ENCODE results near the gene MAGI3. TPM values are rescaled to one million over a fixed set of nuclear protein-coding genes. Genes with fewer than 3 reads are reported as not detected.
"Not testable (repeated sequence)": the region's sequence is repeated elsewhere in the genome, so short reads cannot be mapped to it uniquely, and the experiment has no call there.

The MAGI3 gene
- total and polyA plus RNA-seq, 2 donors (not counting 1 experiment from before 2014, with no cell fraction given) = 0.30 to 0.67 TPM

- Histone ChIP-seq H3K4me2 (replicated peaks; ENCODE audit: low read depth, low read length, poor library complexity, severe bottlenecking) (peak overlapping the region; percentile 53), H3K4me3 (ENCODE audit: control extremely low read depth in 1 of 5, extremely low read depth in 1 of 5, insufficient read depth in 1 of 5, low read depth in 2 of 5, low read length in 4 of 5) (no peak overlapping the region), H3K9ac (ENCODE audit: low read length) (no peak overlapping the region), H3K27ac (ENCODE audit: low read length in 2 of 2) (no peak overlapping the region), H3K9me3 (ENCODE audit: control extremely low read depth in 1 of 3, control insufficient read depth in 2 of 3, insufficient read depth in 1 of 3, low read length in 2 of 3) (no peaks in the 10 kb centered on the region), H3K4me1 (ENCODE audit: control insufficient read depth in 2 of 2, insufficient read depth in 2 of 2, low read length in 2 of 2) (peaks cover 3 to 15% of the 10 kb centered on the region in 2 donors), H3K27me3 (replicated peaks in 1 of 4; ENCODE audit: control extremely low read depth in 1 of 4, control insufficient read depth in 3 of 4, insufficient read depth in 4 of 4, low read length in 3 of 4) (no peaks in the 10 kb centered on the region), H3K36me3 (replicated peaks in 1 of 2; ENCODE audit: control extremely low read depth in 1 of 2, control insufficient read depth in 1 of 2, extremely low read depth in 1 of 2, insufficient read depth in 2 of 2, low read length in 1 of 2) (peaks cover 0 to 8% of the 10 kb centered on the region in 2 experiments), H4K20me1 (ENCODE audit: control insufficient read depth, insufficient read depth, low read length, poor library complexity, severe bottlenecking) (no peaks in the 10 kb centered on the region), H2AFZ (ENCODE audit: insufficient read depth, low read depth, low read length, poor library complexity, severe bottlenecking) (peak overlapping the region; percentile 60), H3K79me2 (ENCODE audit: control insufficient read depth, insufficient read depth, low read length) (no peaks in the 10 kb centered on the region)
- Mint-ChIP-seq H3K27me3 (no peaks in the 10 kb centered on the region), H3K4me3 (no peak overlapping the region), H3K9me3 (ENCODE audit: insufficient read depth) (no peaks in the 10 kb centered on the region), H3K27ac (no peak overlapping the region), H3K4me1 (peaks cover 12% of the 10 kb centered on the region)
- ATAC-seq (ENCODE audit: low read depth) = no peak
- TF ChIP-seq CTCF (IDR thresholded peaks at IDR 0.05) (no peak), EZH2 (IDR thresholded peaks at IDR 0.05; ENCODE audit: borderline replicate concordance, insufficient read depth, low read depth, low read length, poor library complexity, severe bottlenecking) (no peak)
- intact Hi-C loops (cut with micrococcal nuclease) = no loop called here
- CTCF ChIA-PET = no interaction called here
- DNase-seq = peak; percentile 37
- 32% methylated on average over 2 of the region's 3 CpGs for WGBS (ENCODE audit: insufficient coverage)
- POLR2A ChIA-PET = no interaction called here
Measured at GRCh38 chr1:113701429-113701828, 311.1 kb downstream of the MAGI3 start.

DNA sequence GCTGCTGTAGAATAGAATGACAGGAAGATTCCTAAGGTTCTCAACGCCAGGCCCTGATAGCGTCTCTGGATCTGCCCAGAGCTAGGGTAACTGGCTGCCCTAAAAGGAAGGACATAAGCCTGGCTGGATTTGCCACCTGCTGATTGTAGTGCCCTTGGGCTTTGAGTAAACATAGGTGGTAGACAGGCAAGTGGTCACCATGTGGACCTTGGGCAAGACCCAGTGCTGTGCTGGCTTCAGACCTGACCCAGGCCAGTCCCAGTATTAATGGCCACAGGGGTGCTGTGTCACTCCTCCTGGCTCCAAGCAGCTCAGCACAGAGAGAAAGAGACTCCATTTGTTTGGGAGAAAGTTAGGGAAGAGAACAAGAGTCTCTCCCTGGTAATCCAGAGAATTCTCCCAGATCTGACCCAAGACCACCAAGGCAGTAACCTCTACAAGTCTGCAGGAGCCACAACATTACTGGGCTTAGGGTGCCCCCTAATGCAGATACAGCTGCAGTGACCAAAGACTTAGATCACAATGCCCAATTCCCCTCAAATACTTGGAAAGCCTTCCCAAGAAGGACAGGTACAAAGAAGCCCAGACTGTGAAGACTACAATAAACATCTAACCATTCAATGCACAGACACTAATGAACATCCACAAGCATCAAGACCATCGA, 324.4 kb downstream of the MAGI3 start:
- POLR2A ChIA-PET = no interaction called here
- Mint-ChIP-seq H3K27ac (no peak overlapping the region), H3K9me3 (ENCODE audit: insufficient read depth) (no peaks in the 10 kb centered on the region), H3K4me3 (no peak overlapping the region), H3K4me1 (no peaks in the 10 kb centered on the region), H3K27me3 (no peaks in the 10 kb centered on the region)
- Histone ChIP-seq H3K9ac (ENCODE audit: low read length) (no peak overlapping the region), H3K27ac (ENCODE audit: low read length in 2 of 2) (no peak overlapping the region), H3K4me3 (ENCODE audit: control extremely low read depth in 1 of 5, extremely low read depth in 1 of 5, insufficient read depth in 1 of 5, low read depth in 2 of 5, low read length in 4 of 5) (no peak overlapping the region), H2AFZ (ENCODE audit: insufficient read depth, low read depth, low read length, poor library complexity, severe bottlenecking) (no peak overlapping the region), H3K9me3 (ENCODE audit: control extremely low read depth in 1 of 3, control insufficient read depth in 2 of 3, insufficient read depth in 1 of 3, low read length in 2 of 3) (peaks cover 0 to 13% (median 5%) of the 10 kb centered on the region in 3 donors), H3K27me3 (replicated peaks in 1 of 4; ENCODE audit: control extremely low read depth in 1 of 4, control insufficient read depth in 3 of 4, insufficient read depth in 4 of 4, low read length in 3 of 4) (no peaks in the 10 kb centered on the region), H3K4me1 (ENCODE audit: control insufficient read depth in 2 of 2, insufficient read depth in 2 of 2, low read length in 2 of 2) (no peaks in the 10 kb centered on the region), H3K79me2 (ENCODE audit: control insufficient read depth, insufficient read depth, low read length) (no peaks in the 10 kb centered on the region), H3K4me2 (replicated peaks; ENCODE audit: low read depth, low read length, poor library complexity, severe bottlenecking) (no peak overlapping the region), H3K36me3 (replicated peaks in 1 of 2; ENCODE audit: control extremely low read depth in 1 of 2, control insufficient read depth in 1 of 2, extremely low read depth in 1 of 2, insufficient read depth in 2 of 2, low read length in 1 of 2) (peaks cover 3 to 17% of the 10 kb centered on the region in 2 experiments), H4K20me1 (ENCODE audit: control insufficient read depth, insufficient read depth, low read length, poor library complexity, severe bottlenecking) (no peaks in the 10 kb centered on the region)
- 96% methylated on average over 3 of the region's 3 CpGs for WGBS (ENCODE audit: insufficient coverage)
- intact Hi-C loops (cut with micrococcal nuclease) = no loop called here
- no peak for TF ChIP-seq EZH2 (IDR thresholded peaks at IDR 0.05; ENCODE audit: borderline replicate concordance, insufficient read depth, low read depth, low read length, poor library complexity, severe bottlenecking)
- TF ChIP-seq CTCF (IDR thresholded peaks at IDR 0.05) = no peak
- CTCF ChIA-PET = no interaction called here
- DNase-seq (no peak), ATAC-seq (ENCODE audit: low read depth) (no peak)

DNA sequence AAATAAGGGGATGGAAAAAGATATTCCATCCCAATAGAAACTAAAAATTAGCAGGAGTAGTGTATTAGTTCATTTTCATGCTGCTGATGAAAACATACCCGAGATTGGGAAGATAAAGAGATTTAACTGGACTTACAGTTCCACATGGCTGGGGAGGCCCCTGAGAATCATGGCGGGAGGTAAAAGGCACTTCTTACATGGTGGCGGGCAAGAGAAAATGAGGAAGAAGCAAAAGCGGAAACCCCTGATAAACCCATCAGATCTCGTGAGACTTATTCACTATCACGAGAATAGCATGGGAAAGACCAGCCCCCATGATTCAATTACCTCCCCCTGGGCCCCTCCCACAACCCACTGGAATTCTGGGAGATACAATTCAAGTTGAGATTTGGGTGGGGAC, 327.2 kb downstream of the MAGI3 start:
- H3K9ac ChIP-seq (ENCODE audit: low read length); H3K27me3 Mint-ChIP-seq; ATAC-seq (ENCODE audit: low read depth); CTCF ChIA-PET; H3K4me1 Mint-ChIP-seq; intact Hi-C loops (cut with micrococcal nuclease); H3K27ac ChIP-seq (ENCODE audit: low read length in 2 of 2); H3K4me3 ChIP-seq (ENCODE audit: control extremely low read depth in 1 of 5, extremely low read depth in 1 of 5, insufficient read depth in 1 of 5, low read depth in 2 of 5, low read length in 4 of 5); H3K27ac Mint-ChIP-seq; H3K36me3 ChIP-seq (replicated peaks in 1 of 2; ENCODE audit: control extremely low read depth in 1 of 2, control insufficient read depth in 1 of 2, extremely low read depth in 1 of 2, insufficient read depth in 2 of 2, low read length in 1 of 2); H3K9me3 Mint-ChIP-seq (ENCODE audit: insufficient read depth); H3K79me2 ChIP-seq (ENCODE audit: control insufficient read depth, insufficient read depth, low read length); POLR2A ChIA-PET; H3K4me2 ChIP-seq (replicated peaks; ENCODE audit: low read depth, low read length, poor library complexity, severe bottlenecking); DNase-seq; H3K4me1 ChIP-seq (ENCODE audit: control insufficient read depth in 2 of 2, insufficient read depth in 2 of 2, low read length in 2 of 2); H2AFZ ChIP-seq (ENCODE audit: insufficient read depth, low read depth, low read length, poor library complexity, severe bottlenecking); H4K20me1 ChIP-seq (ENCODE audit: control insufficient read depth, insufficient read depth, low read length, poor library complexity, severe bottlenecking); H3K27me3 ChIP-seq (replicated peaks in 1 of 4; ENCODE audit: control extremely low read depth in 1 of 4, control insufficient read depth in 3 of 4, insufficient read depth in 4 of 4, low read length in 3 of 4); H3K4me3 Mint-ChIP-seq: not testable (repeated sequence)
- 90% methylated on average over 2 of the region's 6 CpGs for WGBS (ENCODE audit: insufficient coverage)
- peaks cover 2 to 19% (median 5%) of the 10 kb centered on the region in 3 donors for H3K9me3 ChIP-seq (ENCODE audit: control extremely low read depth in 1 of 3, control insufficient read depth in 2 of 3, insufficient read depth in 1 of 3, low read length in 2 of 3)

Data from B cell (primary cell).